ENCODE results near the gene WSCD1. TPM values are rescaled to one million over a fixed set of nuclear protein-coding genes. Genes with fewer than 3 reads are reported as not detected.

The WSCD1 gene
- total and polyA plus RNA-seq, 7 donors, result 4.1 to 17.5 (median 7.1) TPM

DNA sequence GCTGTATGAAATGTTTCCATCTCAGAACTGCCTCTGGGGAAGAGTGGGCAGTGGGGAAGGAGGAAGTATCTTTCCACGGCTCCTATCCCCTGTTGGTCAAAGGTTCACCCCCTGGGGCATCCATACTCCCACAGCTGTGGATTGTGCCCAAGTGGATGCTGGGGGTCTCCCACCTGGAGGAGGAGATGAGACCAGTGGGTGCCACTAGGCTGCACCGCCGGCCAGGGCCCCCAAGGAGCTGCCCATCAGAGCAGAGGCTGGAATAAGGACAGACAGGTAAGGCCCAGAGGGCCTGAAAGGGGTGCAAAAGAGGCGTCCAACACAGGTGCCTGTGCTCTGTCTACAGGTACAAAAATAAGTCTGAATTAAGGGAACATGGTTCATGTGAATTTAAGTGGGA lies 87.5 kb downstream of the WSCD1 start:
- ATAC-seq (no peak), DNase-seq (no peak)
- no peaks in the 10 kb centered on the region for H3K36me3 ChIP-seq (ENCODE audit: insufficient read depth in 1 of 2, low read depth in 1 of 2)
- no peaks in the 10 kb centered on the region for H3K27me3 ChIP-seq (ENCODE audit: insufficient read depth in 3 of 3, low read length in 2 of 3)
- intact Hi-C loops (cut with DNase I), result no loop called here
- H3K4me1 ChIP-seq, result no peaks in the 10 kb centered on the region
- TF ChIP-seq, protein P1, sequence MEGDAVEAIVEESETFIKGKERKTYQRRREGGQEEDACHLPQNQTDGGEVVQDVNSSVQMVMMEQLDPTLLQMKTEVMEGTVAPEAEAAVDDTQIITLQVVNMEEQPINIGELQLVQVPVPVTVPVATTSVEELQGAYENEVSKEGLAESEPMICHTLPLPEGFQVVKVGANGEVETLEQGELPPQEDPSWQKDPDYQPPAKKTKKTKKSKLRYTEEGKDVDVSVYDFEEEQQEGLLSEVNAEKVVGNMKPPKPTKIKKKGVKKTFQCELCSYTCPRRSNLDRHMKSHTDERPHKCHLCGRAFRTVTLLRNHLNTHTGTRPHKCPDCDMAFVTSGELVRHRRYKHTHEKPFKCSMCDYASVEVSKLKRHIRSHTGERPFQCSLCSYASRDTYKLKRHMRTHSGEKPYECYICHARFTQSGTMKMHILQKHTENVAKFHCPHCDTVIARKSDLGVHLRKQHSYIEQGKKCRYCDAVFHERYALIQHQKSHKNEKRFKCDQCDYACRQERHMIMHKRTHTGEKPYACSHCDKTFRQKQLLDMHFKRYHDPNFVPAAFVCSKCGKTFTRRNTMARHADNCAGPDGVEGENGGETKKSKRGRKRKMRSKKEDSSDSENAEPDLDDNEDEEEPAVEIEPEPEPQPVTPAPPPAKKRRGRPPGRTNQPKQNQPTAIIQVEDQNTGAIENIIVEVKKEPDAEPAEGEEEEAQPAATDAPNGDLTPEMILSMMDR (IDR thresholded peaks at IDR 0.05), result no peak
- H3K4me3 ChIP-seq, result no peak overlapping the region
- H3K27ac ChIP-seq, result no peak overlapping the region
- WGBS, 3 donors, result 79 to 95% (median 90%) methylated on average over 4 of the region's 4 CpGs
- no peaks in the 10 kb centered on the region for H3K9me3 ChIP-seq

GRCh38 chr17:6159541-6160231 lies 89.5 kb downstream of the WSCD1 start:
- Histone ChIP-seq H3K27ac (no peak overlapping the region), H3K27me3 (ENCODE audit: insufficient read depth in 3 of 3, low read length in 2 of 3) (no peaks in the 10 kb centered on the region), H3K4me3 (no peak overlapping the region), H3K9me3 (no peaks in the 10 kb centered on the region), H3K4me1 (no peaks in the 10 kb centered on the region), H3K36me3 (ENCODE audit: insufficient read depth in 1 of 2, low read depth in 1 of 2) (no peaks in the 10 kb centered on the region)
- ATAC-seq (no peak), DNase-seq (no peak)
- TF ChIP-seq, protein P1 (IDR thresholded peaks at IDR 0.05), result no peak
- WGBS, 3 donors, result 73 to 84% (median 77%) methylated on average over 15 of the region's 15 CpGs
- intact Hi-C loops (cut with DNase I), result loop anchor here in 1 of 2 donors (5.0 kb wide), 1 partner anchor 57 kb away; no protein-coding TSS in a partner anchor

DNA sequence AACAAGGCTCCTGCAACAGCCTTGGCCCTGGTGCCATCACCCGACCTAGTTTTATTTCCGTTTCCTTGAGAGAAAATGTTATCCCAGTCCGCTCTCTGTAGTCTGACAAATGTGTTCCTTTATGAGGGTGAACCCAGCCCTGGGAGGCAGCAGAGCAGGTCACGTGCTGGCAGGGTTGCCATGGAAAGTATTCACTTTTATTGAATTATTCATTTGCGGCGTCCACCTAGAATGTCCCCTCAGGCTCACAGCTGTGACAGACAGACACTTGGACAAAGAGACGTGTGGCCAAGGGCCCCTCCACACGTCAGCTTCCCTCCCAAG lies 90.0 kb downstream of the WSCD1 start:
- intact Hi-C loops (cut with DNase I), result loop anchor here in 1 of 2 donors (5.0 kb wide), 1 partner anchor 58 kb away; no protein-coding TSS in a partner anchor
- TF ChIP-seq, protein P1 (IDR thresholded peaks at IDR 0.05), result no peak
- WGBS, 3 donors, result 90 to 92% (median 91%) methylated on average over 8 of the region's 8 CpGs
- Histone ChIP-seq H3K36me3 (ENCODE audit: insufficient read depth in 1 of 2, low read depth in 1 of 2) (no peaks in the 10 kb centered on the region), H3K4me3 (no peak overlapping the region), H3K9me3 (no peaks in the 10 kb centered on the region), H3K27me3 (ENCODE audit: insufficient read depth in 3 of 3, low read length in 2 of 3) (no peaks in the 10 kb centered on the region), H3K4me1 (no peaks in the 10 kb centered on the region), H3K27ac (no peak overlapping the region)
- ATAC-seq (no peak), DNase-seq (no peak)

- DNase-seq (no peak), ATAC-seq (no peak)
- no peaks in the 10 kb centered on the region for H3K36me3 ChIP-seq (ENCODE audit: insufficient read depth in 1 of 2, low read depth in 1 of 2)
- no peaks in the 10 kb centered on the region for H3K4me1 ChIP-seq
- no peaks in the 10 kb centered on the region for H3K27me3 ChIP-seq (ENCODE audit: insufficient read depth in 3 of 3, low read length in 2 of 3)
- intact Hi-C loops (cut with DNase I), result loop anchor here in 1 of 2 donors (5.0 kb wide), 1 partner anchor 59 kb away; no protein-coding TSS in a partner anchor
- TF ChIP-seq, protein P1 (IDR thresholded peaks at IDR 0.05), result no peak
- no peak overlapping the region for H3K27ac ChIP-seq
- no peaks in the 10 kb centered on the region for H3K9me3 ChIP-seq
- WGBS, 3 donors, result 77 to 80% (median 78%) methylated on average over 24 of the region's 24 CpGs
- H3K4me3 ChIP-seq, result no peak overlapping the region
Measured at GRCh38 chr17:6160911-6161855, 91.0 kb downstream of the WSCD1 start.
